ENCODE data around the gene RGS16.

RGS16 gene

GRCh38 chr1:182610606-182611194 is 6.5 kb upstream of the RGS16 start:
- FAIRE-seq (no peak), DNase-seq (ENCODE audit: insufficient read length, low spot score) (no peak)

GRCh38 chr1:182608845-182609610 is 4.8 kb upstream of the RGS16 start:
- DNase-seq (ENCODE audit: insufficient read length, low spot score) = no peak
- FAIRE-seq = no peak

DNA sequence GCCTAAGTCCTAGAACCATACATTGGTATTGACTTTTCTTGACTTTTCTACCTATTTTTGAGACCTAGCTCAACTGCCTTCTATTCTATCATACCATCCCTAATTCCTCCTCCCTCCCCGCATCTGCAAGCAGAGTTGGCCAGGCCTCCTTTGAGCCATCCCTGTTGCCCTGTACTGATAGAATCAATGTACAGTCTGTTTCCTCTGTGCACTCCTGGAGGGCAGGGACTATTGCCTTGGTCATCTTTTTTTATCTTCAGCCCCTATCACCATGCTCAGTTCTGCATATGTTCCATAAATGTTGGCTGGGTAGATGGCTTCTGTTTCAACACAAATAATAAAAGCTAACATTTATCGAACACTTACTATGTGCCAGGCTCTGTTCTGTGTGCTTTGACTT is 4.0 kb upstream of the RGS16 start:
- DNase-seq (ENCODE audit: insufficient read length, low spot score) (no peak), FAIRE-seq (no peak)

- DNase-seq (ENCODE audit: insufficient read length, low spot score) (no peak), FAIRE-seq (no peak)
These were observed 3.4 kb upstream of the RGS16 start for GRCh38 chr1:182607566-182607965.

DNA sequence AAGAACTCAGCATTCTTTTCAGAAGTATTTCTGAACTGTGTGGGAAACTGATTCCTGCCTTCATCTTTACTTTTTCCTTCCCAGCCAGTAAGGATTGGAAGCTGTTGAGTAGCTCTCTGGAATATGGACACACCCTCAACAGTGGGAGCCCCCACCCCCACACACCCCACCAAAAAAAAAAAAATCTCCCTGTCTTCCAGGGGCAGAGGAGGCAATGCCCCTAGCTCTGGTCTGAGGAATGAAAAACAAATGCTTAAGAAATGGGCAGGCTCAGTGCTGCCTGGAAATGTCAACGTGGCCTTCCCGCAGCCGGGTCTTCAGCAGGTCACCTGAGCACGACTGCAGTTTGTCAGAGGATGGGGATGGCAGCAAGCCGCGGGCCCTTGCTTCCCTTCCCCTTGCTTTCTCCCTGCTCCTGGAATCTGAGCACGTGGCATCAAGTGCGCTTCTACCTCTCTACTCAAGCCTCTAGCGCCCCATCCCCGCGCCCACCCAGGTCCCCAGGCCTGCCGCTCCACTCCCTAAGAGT is 479 bp downstream of the RGS16 start:
- FAIRE-seq = no peak
- no peak for DNase-seq (ENCODE audit: insufficient read length, low spot score)

DNA sequence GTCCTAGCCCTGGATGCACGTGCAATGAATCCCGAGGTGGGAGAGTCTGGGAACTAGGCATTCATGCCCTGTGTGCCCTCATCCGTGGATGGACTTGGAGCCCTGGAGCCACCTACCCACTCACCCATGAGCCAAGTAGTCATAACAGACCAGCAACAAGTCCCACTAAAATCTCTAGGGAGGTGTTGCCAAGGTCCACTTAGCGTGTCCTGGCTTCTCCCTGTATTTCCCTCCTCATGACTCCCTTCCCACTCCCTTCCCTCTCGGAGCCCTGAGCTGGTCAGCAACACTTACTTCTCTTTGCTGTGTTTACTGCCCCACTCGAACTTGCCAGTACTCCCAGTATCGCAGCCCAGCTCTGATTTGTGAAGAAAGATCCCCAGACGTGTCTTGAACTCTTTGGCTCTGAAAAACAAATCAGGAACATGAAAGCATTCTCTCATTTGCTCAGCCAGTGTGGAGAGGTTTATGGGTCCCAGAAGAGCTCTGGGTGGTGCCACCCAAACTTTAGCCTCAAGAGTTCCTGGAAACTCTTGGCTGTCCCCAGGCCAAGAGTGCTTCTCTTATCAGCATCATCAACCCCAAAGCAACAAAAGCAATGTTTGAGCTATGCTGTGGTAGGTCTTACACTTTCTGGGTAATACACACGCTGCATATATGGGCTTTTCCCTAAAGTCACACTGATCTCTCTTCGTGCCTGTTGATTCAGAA is 1.1 kb downstream of the RGS16 start:
- FAIRE-seq = no peak

GRCh38 chr1:182601913-182602312 is 2.3 kb downstream of the RGS16 start:
- no peak for FAIRE-seq

More for the DNA sequence above, 1.1 kb downstream of the RGS16 start:
- DNase-seq (ENCODE audit: insufficient read length, low spot score) = no peak

GRCh38 chr1:182601416-182601786 is 2.8 kb downstream of the RGS16 start:
- peak; percentile 72 for DNase-seq (ENCODE audit: insufficient read length, low spot score)
- no peak for FAIRE-seq

More at GRCh38 chr1:182601913-182602312, 2.3 kb downstream of the RGS16 start:
- DNase-seq (ENCODE audit: insufficient read length, low spot score) = no peak

GRCh38 chr1:182600745-182601415 is 3.3 kb downstream of the RGS16 start:
- DNase-seq (ENCODE audit: insufficient read length, low spot score) = no peak
- no peak for FAIRE-seq

GRCh38 chr1:182600036-182600713 is 4.0 kb downstream of the RGS16 start:
- DNase-seq (ENCODE audit: insufficient read length, low spot score) (no peak), FAIRE-seq (no peak)

- FAIRE-seq (no peak), DNase-seq (ENCODE audit: insufficient read length, low spot score) (no peak)
These were observed 4.8 kb downstream of the RGS16 start for GRCh38 chr1:182599339-182599738.

DNA sequence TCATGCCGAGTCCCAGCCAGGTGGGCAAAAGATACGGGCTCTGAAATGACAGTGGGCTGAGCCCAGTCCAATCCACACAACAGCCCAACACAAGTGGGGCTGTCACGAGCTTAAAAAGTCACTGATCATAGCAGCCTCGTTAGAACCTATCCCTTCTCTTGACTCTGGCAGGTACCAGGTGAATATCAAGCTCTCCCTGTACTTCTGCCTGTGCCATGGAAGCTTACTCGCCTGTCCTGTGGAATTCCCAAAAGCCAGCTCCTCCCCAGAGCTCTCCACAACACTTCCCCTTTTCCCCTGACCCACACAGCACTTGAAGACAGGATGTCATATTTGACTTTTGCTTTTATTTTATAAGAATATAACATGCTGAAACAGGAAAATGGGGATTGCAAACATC is 5.9 kb downstream of the RGS16 start:
- DNase-seq (ENCODE audit: insufficient read length, low spot score) (no peak), FAIRE-seq (no peak)

GRCh38 chr1:182596934-182597333 is 7.3 kb downstream of the RGS16 start:
- no peak for DNase-seq (ENCODE audit: insufficient read length, low spot score)
- no peak for FAIRE-seq

- FAIRE-seq (peak; percentile 46), DNase-seq (ENCODE audit: insufficient read length, low spot score) (peak; percentile 66)
These were observed 8.4 kb downstream of the RGS16 start for GRCh38 chr1:182595641-182596240.

- no peak for FAIRE-seq
- no peak for DNase-seq (ENCODE audit: insufficient read length, low spot score)
These were observed 14.3 kb downstream of the RGS16 start for GRCh38 chr1:182589931-182590330.

DNA sequence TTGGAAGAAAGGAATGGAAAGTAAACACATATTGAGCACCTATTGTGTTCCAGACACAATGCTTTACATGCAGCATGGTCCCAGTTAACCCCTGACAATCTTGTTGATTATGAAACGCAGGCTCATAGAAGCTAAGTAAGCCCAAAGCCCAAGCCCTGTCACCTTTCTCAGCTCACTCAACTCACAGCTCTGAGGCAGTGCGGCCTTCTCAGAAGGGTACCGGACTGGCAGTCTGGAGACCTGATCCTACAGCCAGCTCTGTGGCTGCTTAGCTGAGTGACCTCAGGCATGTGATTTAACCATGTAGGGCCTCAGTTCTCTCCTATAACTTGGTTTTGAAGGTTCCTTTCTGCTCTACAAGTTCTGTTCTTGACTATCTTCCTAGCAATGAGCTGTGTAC is 14.7 kb downstream of the RGS16 start:
- DNase-seq (ENCODE audit: insufficient read length, low spot score) (no peak), FAIRE-seq (no peak)

- DNase-seq (ENCODE audit: insufficient read length, low spot score) = peak; percentile 59
- FAIRE-seq = no peak
These were observed 15.4 kb downstream of the RGS16 start, which contains the start of gene RNASEL for GRCh38 chr1:182588500-182589396. Gene RNASEL, minus strand, starts transcription at chr1:182589256. Its CDS starts 2,450 bp downstream, at chr1:182586806.

DNA sequence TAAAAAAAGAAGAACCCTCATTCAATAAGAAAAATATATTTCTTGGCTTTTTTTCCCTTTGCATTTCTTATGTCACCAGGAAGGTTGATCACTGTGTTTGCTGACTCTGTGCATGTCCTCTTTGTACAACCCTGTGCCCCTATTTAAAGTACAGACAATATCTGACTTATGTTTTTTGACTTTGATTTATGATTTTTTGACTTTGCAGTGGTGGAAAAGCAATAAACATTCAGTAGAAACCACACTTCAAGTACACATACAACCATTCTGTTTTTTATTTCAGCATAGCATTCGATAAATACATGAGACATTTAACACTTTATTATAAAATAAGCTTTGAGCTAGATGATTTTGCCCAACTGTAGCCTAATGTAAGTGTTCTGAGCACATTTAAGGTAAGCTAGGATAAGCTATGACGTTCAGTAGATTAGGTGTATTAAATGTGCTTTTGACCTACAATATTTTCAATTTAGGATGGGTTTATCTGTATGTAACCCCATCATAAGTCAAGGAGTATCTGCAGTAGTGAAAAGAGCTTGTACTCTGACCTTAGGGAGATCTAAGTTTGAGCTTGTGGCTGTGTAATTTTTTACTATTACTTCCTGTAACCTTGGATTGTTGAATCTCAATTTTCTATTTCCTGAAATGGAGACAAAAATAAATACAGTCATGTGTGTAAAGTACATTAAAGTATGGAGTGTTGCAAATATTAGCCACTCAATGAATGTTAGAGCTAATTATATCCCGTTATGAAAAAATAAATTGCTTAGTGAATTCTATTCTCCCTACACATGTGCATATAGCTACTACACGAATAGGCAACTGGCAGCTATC is 16.3 kb downstream of the RGS16 start:
- DNase-seq (ENCODE audit: insufficient read length, low spot score) (no peak), FAIRE-seq (no peak)

All from HTR-8/SVneo (cell line).